ENCODE results near the gene TAS2R40. TPM values are rescaled to one million over a fixed set of nuclear protein-coding genes. Genes with fewer than 3 reads are reported as not detected.

TAS2R40 gene
- total RNA-seq, 6 experiments from 2014 or later, result not detected

DNA sequence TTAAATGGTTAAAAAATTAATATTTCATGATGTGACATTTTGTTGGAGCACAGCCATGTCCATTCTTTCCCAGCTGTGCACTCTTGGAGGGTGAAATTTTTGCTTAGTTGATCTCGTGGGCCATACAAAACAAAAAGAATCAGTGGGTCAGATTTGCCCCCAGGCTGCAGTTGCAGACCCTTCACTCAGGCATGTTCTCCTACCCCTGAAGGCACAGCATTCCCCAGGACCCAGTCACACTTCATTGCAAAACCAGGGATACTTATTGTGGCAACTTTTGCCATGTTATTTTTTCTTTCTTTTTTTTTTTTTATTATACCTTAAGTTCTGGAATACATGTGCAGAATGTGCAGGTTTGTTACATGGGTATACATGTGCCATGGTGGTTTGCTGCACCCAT is 6.0 kb downstream of the TAS2R40 start:
- Mint-ChIP-seq H3K4me3 (no peak overlapping the region), H3K27ac (no peak overlapping the region), H3K27me3 (ENCODE audit: insufficient read depth) (peaks cover 10% of the 10 kb centered on the region), H3K36me3 (ENCODE audit: low read depth) (no peaks in the 10 kb centered on the region), H3K9me3 (no peaks in the 10 kb centered on the region), H3K4me1 (ENCODE audit: low read depth) (no peaks in the 10 kb centered on the region)
- DNase-seq, result no peak
- TF ChIP-seq, protein P1, sequence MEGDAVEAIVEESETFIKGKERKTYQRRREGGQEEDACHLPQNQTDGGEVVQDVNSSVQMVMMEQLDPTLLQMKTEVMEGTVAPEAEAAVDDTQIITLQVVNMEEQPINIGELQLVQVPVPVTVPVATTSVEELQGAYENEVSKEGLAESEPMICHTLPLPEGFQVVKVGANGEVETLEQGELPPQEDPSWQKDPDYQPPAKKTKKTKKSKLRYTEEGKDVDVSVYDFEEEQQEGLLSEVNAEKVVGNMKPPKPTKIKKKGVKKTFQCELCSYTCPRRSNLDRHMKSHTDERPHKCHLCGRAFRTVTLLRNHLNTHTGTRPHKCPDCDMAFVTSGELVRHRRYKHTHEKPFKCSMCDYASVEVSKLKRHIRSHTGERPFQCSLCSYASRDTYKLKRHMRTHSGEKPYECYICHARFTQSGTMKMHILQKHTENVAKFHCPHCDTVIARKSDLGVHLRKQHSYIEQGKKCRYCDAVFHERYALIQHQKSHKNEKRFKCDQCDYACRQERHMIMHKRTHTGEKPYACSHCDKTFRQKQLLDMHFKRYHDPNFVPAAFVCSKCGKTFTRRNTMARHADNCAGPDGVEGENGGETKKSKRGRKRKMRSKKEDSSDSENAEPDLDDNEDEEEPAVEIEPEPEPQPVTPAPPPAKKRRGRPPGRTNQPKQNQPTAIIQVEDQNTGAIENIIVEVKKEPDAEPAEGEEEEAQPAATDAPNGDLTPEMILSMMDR (IDR thresholded peaks at IDR 0.05), result no peak

DNA sequence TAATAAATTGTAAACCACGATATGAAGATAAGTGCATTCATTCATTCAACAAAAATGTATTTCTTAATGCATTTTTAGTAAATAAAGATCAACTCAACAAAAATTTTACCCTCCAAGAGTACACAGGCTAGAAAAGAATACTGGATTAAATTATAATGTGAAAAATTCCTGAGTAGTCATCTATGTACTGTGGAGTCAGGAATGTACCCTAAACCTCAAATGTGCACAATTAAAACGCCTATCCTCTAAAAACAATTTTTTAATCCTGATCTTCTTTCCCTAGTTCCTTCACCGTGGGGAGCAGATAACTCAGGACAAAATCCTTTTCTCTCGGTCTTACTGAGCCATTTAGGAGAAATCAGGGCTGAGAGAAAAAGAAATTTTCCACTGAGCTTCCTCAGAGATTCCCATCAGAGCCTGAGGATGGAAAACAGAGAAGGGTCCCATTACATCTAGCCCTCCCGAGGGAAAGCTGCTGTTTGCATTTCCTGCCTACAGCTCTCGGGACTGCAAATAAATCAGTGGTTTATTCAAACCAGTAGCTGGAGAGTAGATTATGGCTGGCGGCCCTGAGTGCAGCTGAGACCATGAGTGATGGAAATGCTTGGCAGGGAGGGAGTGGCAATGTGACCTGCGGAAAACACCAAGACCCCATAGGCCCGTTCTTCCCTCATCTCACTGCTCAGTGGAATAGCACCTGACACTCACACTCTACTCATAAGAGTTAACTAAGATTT is 7.4 kb downstream of the TAS2R40 start:
- TF ChIP-seq, protein P1 (IDR thresholded peaks at IDR 0.05), result no peak
- no peak overlapping the region for H3K4me3 Mint-ChIP-seq
- no peaks in the 10 kb centered on the region for H3K36me3 Mint-ChIP-seq (ENCODE audit: low read depth)
- H3K4me1 Mint-ChIP-seq (ENCODE audit: low read depth), result no peaks in the 10 kb centered on the region
- no peak for DNase-seq
- H3K9me3 Mint-ChIP-seq, result no peaks in the 10 kb centered on the region
- H3K27me3 Mint-ChIP-seq (ENCODE audit: insufficient read depth), result peaks cover 11% of the 10 kb centered on the region; the same call in 1 of the 2 replicates
- H3K27ac Mint-ChIP-seq, result no peak overlapping the region

DNA sequence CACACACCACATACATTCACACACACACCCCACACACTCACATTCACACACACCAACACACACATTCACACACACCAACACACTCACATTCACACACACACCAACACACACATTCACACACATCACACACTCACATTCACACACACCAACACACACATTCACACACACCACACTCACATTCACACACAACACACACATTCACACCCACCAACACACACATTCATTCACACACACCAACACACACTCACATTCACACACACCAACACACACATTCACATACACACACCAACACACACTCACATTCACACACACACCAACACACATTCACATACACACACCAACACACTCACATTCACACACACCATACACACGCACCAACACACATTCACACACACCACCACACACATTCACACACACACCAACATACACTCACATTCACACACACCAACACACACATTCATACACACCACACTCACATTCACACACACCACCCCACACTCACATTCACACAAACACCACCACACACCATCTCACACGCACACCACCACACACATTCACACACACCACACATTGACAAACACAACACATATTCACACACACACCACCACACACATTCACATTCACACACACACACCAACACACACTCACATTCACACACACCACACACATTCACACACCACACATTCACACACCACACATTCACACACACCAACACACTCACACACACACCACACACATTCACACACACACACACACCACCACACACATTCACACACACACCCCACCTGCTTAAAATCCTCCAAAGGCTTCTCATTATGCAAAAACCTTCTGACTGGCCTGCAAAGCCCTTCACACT is 9.0 kb downstream of the TAS2R40 start:
- TF ChIP-seq, protein P1 (IDR thresholded peaks at IDR 0.05), result no peak
- H3K9me3 Mint-ChIP-seq, result no peaks in the 10 kb centered on the region; the same call in 1 of the 2 replicates
- no peak for DNase-seq
- H3K27ac Mint-ChIP-seq, result no peak overlapping the region
- no peak overlapping the region for H3K4me3 Mint-ChIP-seq
- no peaks in the 10 kb centered on the region; the same call in 1 of the 2 replicates for H3K36me3 Mint-ChIP-seq (ENCODE audit: low read depth)
- no peaks in the 10 kb centered on the region for H3K4me1 Mint-ChIP-seq (ENCODE audit: low read depth)
- peaks cover 9% of the 10 kb centered on the region; the same call in 1 of the 2 replicates for H3K27me3 Mint-ChIP-seq (ENCODE audit: insufficient read depth)

DNA sequence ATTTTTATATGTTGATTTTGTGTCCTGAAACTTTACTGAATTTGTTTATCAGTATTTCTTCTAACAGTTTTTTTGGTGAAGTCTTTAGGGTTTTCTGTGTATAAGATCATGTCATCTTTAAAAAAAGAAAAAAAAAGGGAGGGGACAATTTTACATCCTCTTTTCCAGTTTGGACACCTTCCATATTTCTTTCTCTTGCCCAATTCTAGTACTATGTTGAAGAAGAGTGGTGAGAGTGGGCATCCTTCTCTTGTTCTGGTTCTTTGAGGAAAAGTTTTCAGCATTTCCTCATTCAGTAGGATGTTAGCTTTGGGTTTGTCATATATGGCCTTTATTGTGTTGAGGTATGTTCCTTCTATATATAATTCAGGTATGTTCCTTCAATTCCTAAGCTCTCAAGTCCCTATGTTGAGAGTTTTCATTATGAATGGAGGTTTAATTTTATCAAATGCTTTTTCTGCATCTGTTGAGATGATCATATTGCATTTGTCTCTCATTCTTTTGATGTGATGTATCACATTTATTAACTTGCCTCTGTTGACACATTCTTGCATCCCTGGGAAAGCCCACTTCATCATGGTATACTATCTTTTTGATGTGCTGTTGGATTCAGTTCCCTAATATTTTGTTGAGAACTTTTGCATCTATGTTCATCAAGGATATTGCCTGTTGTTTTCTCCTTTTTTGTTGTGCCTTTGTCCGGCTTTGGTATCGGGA is 12.1 kb downstream of the TAS2R40 start:
- H3K4me1 Mint-ChIP-seq (ENCODE audit: low read depth), result peaks cover 4% of the 10 kb centered on the region
- peaks cover 13% of the 10 kb centered on the region for H3K36me3 Mint-ChIP-seq (ENCODE audit: low read depth)
- peaks cover 13% of the 10 kb centered on the region for H3K9me3 Mint-ChIP-seq
- peaks cover 6% of the 10 kb centered on the region; the same call in 1 of the 2 replicates for H3K27me3 Mint-ChIP-seq (ENCODE audit: insufficient read depth)
- no peak overlapping the region for H3K4me3 Mint-ChIP-seq
- TF ChIP-seq, protein P1 (IDR thresholded peaks at IDR 0.05), result no peak
- H3K27ac Mint-ChIP-seq, result no peak overlapping the region
- no peak for DNase-seq

DNA sequence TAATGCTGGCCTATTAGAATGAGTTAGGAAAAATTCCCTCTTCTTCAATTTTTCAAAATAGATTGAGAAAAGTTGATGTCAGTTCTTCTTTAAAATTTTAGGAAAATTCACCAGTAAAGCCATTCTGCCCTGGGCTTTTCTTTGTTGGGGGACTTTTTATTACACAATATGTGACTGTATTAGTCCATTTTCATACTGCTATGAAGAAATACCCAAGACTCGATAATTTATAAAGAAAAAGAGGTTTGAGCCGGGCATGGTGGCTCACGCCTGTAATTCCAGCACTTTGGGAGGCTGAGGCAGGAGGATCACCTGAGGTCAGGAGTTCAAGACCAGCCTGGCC is 12.7 kb downstream of the TAS2R40 start:
- peaks cover 13% of the 10 kb centered on the region for H3K36me3 Mint-ChIP-seq (ENCODE audit: low read depth)
- DNase-seq, result no peak
- TF ChIP-seq, protein P1 (IDR thresholded peaks at IDR 0.05), result no peak
- H3K4me3 Mint-ChIP-seq, result no peak overlapping the region
- H3K9me3 Mint-ChIP-seq, result peaks cover 13% of the 10 kb centered on the region
- H3K4me1 Mint-ChIP-seq (ENCODE audit: low read depth), result peaks cover 7% of the 10 kb centered on the region
- H3K27me3 Mint-ChIP-seq (ENCODE audit: insufficient read depth), result peaks cover 6% of the 10 kb centered on the region; the same call in 1 of the 2 replicates
- no peak overlapping the region for H3K27ac Mint-ChIP-seq
